NCI-H2107 (cell line): ENCODE results near the gene CCDC61.
A peak's percentile ranks its signal among the peaks of the same experiment; 100 is the strongest.

Experiments used
- DNase-seq: peaks from one replicate; lab custom pipeline; 2025; lab: John Stamatoyannopoulos, UW

CCDC61 gene

DNA sequence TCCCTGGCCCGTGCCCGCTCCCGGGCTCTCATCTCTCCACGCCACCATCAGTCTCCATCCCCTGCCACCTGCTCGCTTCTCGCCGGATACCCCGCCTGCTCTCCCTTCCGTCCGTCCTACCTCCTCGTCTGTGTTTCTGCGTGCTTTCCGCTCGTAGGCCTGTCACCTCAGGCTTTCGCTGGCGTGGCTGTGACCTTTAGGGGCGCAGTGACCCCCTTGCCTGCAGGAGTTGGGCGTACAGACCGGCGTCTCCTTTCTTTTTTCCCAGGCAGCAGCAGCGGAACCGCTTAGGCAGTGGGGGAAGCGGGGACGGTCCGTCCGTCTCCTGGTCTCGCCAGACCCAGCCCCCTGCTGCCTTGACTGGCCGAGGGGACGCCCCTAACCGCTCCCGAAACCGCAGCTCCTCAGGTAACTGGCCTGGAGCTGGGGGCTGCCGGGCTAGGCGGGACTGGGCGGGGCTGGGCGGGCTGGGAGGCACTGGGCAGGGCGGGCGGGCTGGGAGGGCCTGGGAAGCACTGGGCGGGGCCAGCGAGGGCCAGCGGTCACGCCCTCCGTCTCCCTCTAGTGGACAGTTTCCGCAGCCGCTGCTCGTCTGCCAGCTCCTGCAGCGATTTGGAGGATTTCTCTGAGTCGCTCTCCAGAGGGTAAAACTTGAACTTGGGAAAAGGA is 21.3 kb downstream of the CCDC61 start:
- DNase-seq: peak; percentile 46

DNA sequence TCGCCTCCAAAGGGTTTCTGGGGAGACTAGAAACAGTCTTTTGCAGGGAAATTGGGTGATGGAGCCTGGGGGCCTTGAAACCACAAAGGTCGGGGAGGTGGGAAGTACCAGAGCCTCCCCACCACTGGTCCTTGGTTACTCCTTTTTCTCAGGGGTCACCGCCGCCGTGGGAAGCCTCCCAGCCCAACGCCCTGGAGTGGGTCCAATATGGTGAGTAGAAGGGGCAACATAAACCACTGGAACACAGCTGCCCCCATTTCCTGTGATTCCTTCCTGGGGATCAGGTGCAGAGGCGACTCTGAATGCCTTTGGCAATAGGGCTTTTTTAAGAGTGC is 21.8 kb downstream of the CCDC61 start:
- no peak for DNase-seq

DNA sequence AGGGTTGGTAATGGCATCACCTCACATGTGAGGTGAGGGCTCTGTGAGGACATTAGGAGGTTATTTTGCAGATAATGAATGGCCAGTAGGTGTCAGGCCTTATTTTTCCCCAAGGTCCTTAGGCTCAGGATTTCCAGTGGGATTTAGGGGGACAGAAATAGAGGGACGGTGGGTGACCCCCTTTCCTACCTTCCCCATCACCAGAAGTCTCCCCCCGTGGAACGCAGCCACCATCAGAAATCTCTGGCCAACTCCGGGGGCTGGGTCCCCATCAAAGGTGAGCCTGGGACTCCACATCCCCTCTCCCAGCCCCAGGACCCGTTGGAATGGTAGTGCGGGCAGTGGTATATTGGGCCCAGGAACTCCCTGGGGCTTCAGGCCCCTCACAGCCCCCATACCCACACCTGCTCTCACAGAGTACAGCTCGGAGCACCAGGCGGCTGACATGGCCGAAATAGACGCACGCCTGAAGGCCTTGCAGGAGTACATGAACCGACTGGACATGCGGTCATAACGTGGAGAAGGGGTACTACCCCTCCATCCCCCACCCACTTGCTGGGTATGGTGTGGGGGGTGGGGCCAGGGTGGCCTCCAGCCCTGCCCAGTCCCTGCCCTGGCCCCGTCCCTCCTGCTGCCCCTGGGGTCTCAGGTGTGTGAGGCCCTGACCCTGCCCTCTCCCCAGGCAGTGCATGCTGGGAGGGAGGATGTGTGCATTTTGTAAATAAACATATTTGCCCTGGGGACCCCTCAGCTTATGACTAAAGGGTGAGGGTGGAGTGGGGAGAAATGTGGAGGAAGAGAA is 22.8 kb downstream of the CCDC61 start:
- no peak for DNase-seq

DNA sequence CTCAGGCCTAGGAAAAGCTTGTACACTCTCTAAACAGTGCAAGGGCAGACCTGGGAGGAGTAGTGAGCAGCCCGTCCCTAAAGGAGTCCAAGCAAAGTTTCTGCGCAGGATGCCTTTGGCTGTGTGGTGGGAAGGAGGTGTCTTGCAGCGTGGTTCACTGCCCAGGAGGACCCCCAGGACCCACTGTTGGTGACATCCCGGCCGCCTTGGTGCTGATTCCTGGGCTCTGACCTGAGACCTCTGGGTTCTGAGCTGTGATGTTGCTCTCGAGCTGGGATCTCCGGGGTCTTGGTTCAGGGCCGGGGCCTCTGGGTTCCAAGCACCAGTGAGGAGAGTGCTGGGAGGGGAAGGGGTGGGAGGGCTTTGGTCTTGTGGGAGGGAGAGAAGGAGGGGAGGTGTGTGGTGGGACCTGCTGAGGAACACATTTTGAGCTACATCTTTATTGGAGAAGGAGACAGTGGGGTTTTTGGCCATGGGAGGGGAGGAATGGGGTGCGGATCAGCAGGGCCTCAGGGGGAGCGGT is 23.5 kb downstream of the CCDC61 start:
- no peak for DNase-seq

DNA sequence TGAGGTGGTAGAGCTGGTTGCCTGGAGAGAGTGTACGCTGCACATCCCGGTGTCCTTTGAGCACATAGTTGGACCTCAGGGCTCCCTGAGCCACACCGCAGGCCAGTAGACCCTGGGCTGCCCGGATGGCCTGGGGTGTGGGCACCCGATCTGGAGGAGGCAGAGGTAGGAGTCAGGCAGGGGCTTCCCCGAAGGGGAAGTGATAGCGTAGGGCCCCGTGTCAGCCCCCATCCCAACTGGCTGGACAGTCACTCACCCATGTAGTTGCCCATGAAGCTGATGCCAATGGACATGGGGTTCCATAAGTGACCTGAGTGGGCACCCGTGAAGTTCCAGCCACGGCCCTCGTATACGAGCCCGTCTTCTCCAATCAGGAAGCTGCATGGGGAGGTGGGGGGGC is 24.0 kb downstream of the CCDC61 start:
- no peak for DNase-seq

DNA sequence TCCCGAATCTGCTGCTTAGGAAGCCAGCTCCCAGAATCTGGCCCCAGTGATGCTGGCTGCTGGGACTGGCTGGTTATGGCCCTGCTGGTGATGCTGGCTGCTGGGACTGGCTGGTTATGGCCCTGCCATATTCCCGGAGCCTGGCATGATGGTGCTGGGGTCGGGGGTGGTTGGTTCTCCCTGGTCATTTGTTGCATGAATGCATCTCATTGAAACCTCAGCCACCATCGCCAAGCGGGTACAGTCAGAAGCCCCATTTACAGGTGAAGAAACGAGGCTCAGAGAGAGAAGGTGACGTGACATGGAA is 25.5 kb downstream of the CCDC61 start:
- DNase-seq: no peak

DNA sequence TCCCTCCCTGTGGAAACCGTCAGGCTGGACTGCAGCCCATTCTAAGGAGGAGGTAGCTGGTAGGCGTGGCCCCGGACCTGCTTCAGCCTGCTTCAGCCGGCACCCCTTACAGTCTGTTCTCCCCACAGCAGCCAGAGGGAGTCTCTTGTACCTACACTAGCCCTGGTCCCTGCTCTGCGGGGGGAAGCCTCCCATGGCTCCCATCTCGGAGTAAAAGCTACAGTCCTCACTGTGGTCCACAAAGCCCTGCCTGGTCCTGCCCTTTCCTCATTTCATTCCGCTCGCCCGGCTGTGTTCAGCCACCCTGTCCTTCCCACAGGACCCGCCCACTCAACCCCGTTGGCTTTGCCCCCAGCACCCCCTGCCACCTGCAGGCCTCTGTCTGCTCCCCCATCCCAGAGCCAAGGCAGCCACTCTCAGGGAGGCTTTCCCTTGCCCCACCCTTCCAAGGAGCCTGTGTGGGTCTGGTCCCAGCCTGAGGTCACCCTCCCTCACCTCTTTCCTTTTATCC is 26.3 kb downstream of the CCDC61 start:
- DNase-seq: no peak

DNA sequence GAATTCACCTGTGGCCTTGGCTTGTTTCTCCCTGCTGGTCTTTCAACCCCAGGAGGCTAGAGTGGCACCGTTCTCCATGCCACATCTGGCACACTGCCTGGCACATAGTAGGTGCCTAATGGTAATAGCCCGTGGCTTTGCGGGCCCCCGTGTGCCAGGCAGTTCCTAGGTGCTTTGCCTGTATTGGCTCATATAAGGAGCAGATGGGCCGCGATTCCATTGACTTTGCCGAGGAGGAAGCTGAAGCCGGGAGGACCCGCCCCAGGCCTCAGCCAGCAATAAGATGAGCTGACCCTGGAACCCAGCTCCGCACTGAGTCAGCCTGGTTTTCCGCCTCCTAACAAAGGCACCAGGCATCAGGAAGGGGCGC is 26.8 kb downstream of the CCDC61 start:
- no peak for DNase-seq

DNA sequence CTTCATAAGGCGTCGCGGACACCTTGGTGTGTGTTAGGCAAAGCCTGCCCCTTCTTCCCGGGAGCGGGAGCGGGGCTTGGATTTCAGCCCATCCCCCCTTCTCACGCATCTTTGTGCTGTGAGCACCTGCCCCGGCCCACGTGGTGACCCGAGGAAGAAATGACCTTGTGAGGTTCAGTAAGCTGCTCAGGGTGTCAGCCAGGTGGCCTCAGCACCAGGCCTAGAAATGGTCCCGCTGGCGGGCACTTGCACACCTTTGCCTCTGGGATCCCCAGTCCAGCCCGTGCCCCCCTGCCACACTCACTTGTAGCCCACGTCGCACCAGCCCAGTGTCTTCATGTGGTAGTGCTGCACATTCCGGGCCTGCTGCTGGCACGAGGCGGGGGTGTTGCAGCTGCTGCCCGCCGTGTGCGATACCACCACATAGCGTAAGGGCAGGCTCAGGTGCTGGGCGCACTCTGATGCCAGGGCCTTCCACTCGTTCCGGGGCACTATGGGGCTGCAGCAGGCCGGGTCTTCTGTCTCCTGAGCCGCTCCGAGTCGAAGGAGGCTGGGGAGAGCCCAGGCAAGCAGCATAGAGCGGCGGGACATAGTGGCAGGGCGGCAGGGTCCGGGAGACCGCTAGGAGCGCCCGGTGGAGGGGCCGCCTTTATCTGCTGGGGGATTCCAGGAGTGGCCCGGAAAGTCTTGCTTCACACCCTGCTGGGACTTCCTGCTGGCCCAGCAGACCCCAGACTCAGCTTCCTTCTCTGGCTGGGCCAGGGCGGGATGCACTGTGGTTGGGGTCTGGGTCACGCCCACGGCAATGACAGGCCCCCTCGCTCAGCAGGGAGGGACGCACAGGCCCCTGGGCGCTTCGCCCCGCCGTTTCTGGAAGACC is 27.4 kb downstream of the CCDC61 start, which contains the start of gene PGLYRP1:
Gene PGLYRP1, minus strand, starts transcription at position 623 of the 880 bp plus-strand sequence. Its CDS starts 32 bp downstream, at position 591.
- no peak for DNase-seq

DNA sequence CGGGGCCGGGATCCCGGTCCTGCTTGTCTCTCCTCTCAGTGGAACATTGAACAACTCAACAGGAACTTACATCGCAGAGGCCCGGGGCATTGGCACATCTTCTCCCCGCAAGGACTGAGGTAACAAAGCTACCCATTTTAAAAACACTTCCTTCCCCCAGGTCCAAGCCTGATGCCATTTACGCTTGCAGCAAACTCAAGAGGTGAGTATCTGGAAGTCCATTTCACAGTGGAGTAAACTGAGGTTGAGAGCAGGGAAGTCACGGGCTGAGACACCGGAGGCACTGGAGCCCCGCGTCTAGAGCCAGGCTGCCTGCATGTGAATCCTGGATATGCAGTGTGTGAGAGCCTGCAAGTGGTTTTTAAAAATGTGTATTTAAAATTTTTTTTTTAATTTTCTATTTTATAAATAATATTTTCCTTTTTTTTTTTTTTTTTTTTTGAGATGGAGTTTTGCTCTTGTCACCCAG is 28.1 kb downstream of the CCDC61 start:
- no peak for DNase-seq

DNA sequence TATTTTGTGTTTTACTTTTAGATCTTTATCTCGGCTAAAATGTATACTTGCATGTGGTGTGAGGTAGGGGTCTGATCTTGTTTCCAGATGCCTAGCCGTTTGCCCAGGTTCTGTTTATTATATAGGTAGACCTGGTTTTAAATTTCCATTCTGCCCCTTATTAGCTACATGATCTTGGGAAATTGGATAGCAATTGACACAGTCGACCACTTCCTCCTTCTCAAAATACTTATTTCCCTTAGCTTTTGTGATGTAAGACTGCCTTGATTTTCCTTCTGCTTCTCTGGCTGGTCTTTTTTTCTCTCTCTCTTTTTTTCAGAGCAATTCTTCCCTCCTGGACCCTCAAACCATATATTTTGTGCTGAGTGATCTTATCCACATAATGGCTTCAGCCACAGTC is 30.6 kb downstream of the CCDC61 start:
- DNase-seq: no peak

DNA sequence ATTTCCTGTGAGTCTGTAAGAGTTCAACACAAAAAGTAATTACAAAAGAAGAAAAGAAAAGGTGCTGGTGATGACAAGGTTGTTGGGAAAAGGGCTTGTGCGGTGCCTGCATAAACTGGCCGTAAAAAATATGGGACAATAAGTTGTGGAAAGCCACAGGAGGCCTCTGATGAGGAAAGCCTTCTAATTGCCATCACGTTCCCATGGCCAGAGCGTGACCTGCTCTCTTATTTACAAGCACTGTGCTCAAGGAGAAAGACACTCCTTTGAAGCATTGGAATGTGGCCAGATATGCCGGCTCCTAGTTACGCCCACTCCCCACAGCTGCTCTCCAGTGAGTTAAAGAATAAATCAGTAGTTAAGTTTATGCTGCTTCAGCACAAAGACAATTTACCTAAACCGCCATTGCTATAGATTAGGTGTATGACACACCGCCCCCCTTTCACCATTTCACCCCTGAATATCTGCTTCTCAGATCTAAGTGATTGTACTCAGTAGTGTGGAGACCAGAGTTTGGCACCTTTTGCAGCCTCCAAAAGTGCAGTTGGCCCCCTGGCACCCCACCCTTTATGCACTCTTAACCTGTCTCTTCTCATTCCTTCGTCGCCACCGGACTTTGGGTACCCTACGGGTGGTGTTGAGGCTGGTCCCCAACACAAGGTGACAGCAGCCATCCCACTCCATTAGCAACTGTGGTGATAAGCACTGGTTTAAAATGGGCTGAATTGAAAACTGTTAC is 35.7 kb downstream of the CCDC61 start:
- no peak for DNase-seq

DNA sequence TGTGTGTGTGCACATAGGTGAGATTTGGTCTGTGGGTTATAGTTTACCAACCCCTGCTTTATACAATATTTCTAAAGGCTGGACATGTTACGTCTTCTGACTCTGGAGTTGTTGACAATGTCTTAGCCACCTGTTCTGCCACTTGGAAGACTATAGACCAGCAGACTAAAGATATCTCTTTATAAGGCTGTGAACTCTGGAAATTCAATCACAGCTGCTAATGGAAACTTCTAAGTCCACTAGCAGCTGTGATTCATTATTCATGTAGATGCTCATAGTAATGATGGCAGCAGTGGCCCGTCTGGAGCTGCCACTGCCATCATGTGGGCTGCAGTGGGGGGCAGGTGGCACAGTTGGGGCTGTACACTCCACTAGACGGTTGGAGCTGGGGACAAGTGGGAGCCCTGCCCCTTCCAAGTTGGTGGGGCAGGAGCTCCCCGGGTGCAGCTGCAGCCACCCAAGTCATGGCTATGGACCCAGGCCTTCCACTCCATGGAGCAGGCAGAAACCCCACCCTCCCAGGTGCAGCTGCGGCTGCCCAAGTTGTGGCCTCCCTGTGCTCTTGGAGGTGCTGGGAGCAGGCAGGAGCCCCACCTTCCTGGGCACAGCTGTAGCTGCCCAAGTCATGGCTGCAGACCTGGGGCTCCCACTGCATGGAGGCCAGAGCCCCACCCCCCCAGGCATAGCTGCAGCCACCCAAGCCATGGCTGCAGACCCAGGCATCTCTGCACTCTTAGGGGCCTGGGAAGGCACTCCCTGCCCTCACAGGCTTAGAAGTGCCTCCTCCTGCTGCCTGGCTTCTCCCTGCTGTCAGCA is 36.7 kb downstream of the CCDC61 start:
- DNase-seq: no peak

DNA sequence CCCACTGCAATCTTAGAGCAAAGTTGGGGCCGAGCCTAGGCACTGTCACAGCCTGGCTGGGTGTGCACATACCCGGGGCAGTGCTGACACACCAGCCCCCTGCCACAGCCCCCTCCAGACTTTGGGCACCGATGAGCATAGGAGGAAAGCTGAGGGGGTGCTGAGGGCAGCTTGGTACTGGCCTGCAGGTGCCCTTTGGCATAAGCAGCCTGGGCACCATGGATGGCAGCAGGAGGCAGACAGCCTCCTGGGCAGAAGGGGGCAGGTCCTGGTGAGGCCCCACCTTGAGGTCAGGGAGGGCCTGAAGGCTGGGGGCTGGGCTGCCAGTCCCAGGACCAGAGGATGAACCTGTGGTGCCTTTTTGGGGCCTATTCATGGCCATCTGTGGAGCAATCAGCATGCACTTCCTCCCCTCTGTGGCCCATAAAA is 37.3 kb downstream of the CCDC61 start:
- DNase-seq: no peak

DNA sequence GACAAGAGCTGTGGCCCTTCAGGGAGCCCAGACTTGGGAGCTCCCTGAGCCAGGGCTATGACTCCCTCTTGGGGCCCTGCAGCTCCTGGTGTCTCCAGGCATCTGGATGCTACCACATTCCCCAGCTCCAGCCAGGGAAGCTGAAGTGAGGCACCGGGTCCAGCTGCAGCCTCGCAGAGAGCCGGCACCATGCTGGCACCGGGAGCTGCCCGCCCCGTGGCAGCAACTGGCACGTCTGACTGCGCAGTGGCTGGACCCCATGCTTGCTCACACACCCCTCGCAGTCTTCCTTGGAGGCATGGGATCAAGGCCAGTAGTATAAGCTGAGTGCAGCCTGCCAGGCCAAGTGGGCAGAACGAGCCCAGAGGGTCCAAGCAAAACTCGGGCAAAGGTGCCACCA is 38.1 kb downstream of the CCDC61 start:
- no peak for DNase-seq

DNA sequence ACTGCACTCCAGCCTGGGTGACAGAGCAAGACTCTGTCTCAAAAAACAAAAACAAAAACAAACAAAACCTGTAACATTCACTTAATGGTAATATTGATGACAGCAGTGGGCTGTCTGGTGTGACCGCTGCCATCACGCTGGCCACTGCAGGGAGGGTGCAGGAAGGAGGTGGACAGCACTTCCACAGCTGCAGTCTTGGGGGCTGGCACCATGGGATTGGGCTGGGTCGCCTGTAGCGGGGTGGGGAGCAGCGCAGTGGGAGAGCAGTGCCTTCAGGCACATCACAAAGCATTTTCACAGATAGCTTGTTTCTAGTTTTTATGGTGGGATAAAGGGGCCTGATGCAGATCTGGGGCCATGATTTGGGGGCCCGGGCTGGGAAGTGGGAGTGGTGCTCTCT is 40.3 kb downstream of the CCDC61 start:
- no peak for DNase-seq

DNA sequence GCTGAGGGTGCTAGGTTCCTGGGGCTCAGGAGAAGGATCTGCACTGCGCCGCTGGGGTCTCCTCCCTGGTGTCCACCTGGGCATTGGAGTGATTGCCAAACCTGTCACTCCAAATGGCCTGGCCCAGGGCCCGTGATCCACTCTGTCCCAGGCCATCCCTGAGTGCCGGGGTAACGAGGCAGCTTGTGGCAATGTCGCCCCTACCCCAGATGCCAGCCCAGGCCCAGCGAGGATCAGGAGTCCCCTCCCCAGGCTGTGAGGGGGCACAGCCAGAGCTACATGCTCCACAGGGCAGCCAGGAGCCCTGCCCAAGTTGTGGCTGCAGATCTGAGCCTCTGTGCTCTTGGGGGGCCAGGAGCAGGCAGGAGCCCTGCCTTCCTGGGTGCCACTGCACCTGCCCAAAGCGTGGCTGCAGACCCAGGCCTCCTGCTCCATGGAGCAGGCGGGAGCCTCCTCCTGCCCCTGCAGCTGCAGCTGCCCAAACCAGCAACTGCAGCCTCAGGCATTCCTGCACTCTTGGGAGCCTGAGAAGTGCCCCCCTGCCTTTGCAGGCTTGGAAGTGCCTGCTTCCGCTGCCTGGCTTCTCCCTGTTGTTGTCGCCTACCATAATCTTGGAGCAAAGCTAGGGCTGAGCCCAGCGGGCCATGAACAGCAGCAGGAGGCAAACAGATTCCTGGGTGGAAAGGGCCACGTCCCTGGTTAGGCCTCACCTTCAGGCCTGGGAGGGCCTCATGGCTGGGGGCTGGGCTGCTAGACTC is 40.9 kb downstream of the CCDC61 start:
- no peak for DNase-seq

DNA sequence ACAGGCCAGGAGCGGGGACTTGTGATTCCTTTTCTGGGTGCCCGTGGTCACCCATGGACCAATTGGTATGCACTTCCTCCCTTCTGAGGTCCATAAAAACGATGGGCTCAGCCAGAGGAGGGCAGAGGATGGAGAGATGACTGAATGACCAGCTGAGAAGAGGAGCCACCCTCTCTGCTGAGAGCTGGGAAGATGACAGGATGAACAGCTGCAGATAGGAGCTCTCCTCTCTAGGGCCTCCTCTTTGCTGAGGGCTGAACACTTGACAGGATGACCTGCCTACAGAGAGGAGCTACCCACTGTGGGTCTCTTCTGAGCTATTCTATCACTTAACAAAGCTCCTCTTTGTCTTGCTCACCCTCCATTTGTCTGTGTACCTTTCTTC is 41.5 kb downstream of the CCDC61 start:
- DNase-seq: no peak

DNA sequence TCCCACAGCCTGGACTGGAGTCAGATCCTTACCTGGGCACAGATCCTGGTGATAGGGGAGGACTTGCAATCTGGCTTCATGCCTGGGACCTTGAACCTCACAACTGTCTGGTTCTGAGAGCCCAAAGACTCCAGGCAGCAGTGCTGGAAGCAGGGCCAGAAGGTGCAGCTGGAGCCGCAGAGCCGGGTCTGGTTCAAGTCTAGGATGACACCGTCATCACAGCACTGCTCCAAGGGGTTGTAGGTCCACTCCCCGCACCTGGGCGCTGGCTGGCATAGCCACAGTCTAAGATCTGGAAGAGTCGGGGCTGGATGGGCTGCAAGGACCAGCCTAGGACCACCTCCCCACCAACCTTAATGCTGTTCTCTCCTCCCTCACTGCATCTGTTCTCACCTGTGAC is 44.9 kb downstream of the CCDC61 start:
- DNase-seq: no peak

DNA sequence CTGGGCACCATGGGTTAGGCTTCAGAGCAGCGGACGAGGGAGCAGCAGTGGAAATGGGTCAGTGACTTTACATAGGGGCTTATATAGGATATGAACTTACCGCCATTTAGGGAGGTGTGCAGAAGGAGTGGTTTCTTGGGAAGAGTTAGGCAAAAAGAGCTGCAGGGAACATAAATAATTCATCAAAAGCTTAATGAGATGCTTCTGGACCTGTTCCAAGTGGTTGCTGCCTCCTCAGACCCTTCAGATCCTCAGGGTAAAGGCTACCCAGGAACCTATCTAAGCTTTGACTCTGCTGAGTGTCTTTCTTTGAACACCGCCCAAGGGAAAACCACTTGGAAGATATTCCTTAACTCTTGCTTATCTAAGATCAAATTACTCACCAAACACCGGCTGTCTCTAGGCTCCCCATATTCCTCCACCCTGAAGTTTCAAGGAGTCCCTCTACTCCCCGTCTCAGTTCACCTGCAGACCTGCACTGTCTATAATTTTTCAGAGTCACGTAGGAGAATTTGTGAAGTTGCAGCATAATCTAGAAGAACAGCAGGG is 45.8 kb downstream of the CCDC61 start, which contains the start of gene IGFL4:
Gene IGFL4, minus strand, starts transcription at position 51 of the 549 bp plus-strand sequence. Its CDS starts 40 bp downstream, at position 11.
- DNase-seq: peak; percentile 40
